Inferior parietal cortex (tissue), 1 donor: Measurements from ENCODE around the gene TPSD1.
"Not testable (repeated sequence)": the region's sequence is repeated elsewhere in the genome, so short reads cannot be mapped to it uniquely, and the experiment has no call there.

Source experiments
- DNase-seq: peaks from one replicate; pipeline ENCODE4 v3.0.0-alpha.2; 2016; ENCODE audit errors: extremely low spot score

TPSD1 gene

GRCh38 chr16:1262846-1263221 is 7.0 kb downstream of the TPSD1 start:
- DNase-seq: no peak

- DNase-seq: no peak
Measured at GRCh38 chr16:1263591-1264344, 7.9 kb downstream of the TPSD1 start.

- no peak for DNase-seq
Measured at GRCh38 chr16:1264345-1265089, 8.6 kb downstream of the TPSD1 start.

- no peak for DNase-seq
Measured at GRCh38 chr16:1265090-1265630, 9.3 kb downstream of the TPSD1 start.

GRCh38 chr16:1265826-1266225 is 10.0 kb downstream of the TPSD1 start:
- DNase-seq: no peak

GRCh38 chr16:1269418-1269817 is 13.5 kb downstream of the TPSD1 start:
- DNase-seq: not testable (repeated sequence)

- DNase-seq: no peak
Measured at GRCh38 chr16:1271380-1271723, 15.5 kb downstream of the TPSD1 start.

GRCh38 chr16:1271724-1272413 is 16.0 kb downstream of the TPSD1 start:
- DNase-seq: not testable (repeated sequence)

- DNase-seq: no peak
Measured at GRCh38 chr16:1272453-1273198, 16.8 kb downstream of the TPSD1 start.

- DNase-seq: no peak
Measured at GRCh38 chr16:1273816-1274215, 17.9 kb downstream of the TPSD1 start.

GRCh38 chr16:1274767-1275166 is 18.9 kb downstream of the TPSD1 start:
- DNase-seq: no peak

- no peak for DNase-seq
Measured at GRCh38 chr16:1275791-1276579, 20.1 kb downstream of the TPSD1 start.

- DNase-seq: no peak
Measured at GRCh38 chr16:1276580-1276878, 20.7 kb downstream of the TPSD1 start.

- DNase-seq: no peak
Measured at GRCh38 chr16:1277151-1277598, 21.3 kb downstream of the TPSD1 start.

GRCh38 chr16:1277617-1278282 is 21.9 kb downstream of the TPSD1 start:
- DNase-seq: no peak

- DNase-seq: no peak
Measured at GRCh38 chr16:1278477-1278876, 22.6 kb downstream of the TPSD1 start.

GRCh38 chr16:1279081-1279944 is 23.4 kb downstream of the TPSD1 start:
- no peak for DNase-seq

GRCh38 chr16:1279945-1280589 is 24.2 kb downstream of the TPSD1 start:
- DNase-seq: no peak

GRCh38 chr16:1280783-1281182 is 24.9 kb downstream of the TPSD1 start:
- DNase-seq: no peak
